Measurements from ENCODE around the gene MLKL.

The MLKL gene

GRCh38 chr16:74721716-74722115 is 21.1 kb upstream of the MLKL start:
- Histone ChIP-seq H3K4me3 (ENCODE audit: low read depth in 1 of 2, low read length in 2 of 2) (no peak overlapping the region), H3K36me3 (ENCODE audit: insufficient read depth, low read length) (no peaks in the 10 kb centered on the region), H3K27ac (ENCODE audit: low read length) (no peak overlapping the region), H4K20me1 (ENCODE audit: insufficient read depth, low read length) (no peaks in the 10 kb centered on the region), H3K27me3 (ENCODE audit: insufficient read depth, low read length, poor library complexity) (no peaks in the 10 kb centered on the region), H3K9me3 (ENCODE audit: insufficient read depth, low read length, severe bottlenecking) (peaks cover 1% of the 10 kb centered on the region), H3K4me2 (ENCODE audit: insufficient read depth, low read length) (no peak overlapping the region), H3K9ac (ENCODE audit: low read depth, low read length) (no peak overlapping the region), H3K79me2 (ENCODE audit: insufficient read depth, low read length) (no peaks in the 10 kb centered on the region), H3K4me1 (ENCODE audit: insufficient read depth, low read length) (no peaks in the 10 kb centered on the region), H2AFZ (ENCODE audit: low read depth, low read length) (no peak overlapping the region)
- ATAC-seq (ENCODE audit: insufficient read depth, low read depth) (no peak), DNase-seq (no peak)
- TF ChIP-seq CTCF (IDR thresholded peaks at IDR 0.05; ENCODE audit: borderline replicate concordance, extremely low read depth, low read length, poor library complexity, severe bottlenecking) (no peak), EZH2 (IDR thresholded peaks at IDR 0.05; ENCODE audit: borderline replicate concordance, low read depth, low read length, severe bottlenecking) (no peak)

- no peak overlapping the region for H3K4me3 ChIP-seq (ENCODE audit: low read depth in 1 of 2, low read length in 2 of 2)
- no peak overlapping the region for H3K4me2 ChIP-seq (ENCODE audit: insufficient read depth, low read length)
- H3K4me1 ChIP-seq (ENCODE audit: insufficient read depth, low read length): no peaks in the 10 kb centered on the region
- no peaks in the 10 kb centered on the region for H3K9me3 ChIP-seq (ENCODE audit: insufficient read depth, low read length, severe bottlenecking)
- no peaks in the 10 kb centered on the region for H3K79me2 ChIP-seq (ENCODE audit: insufficient read depth, low read length)
- TF ChIP-seq EZH2 (IDR thresholded peaks at IDR 0.05; ENCODE audit: borderline replicate concordance, low read depth, low read length, severe bottlenecking): no peak
- no peak for TF ChIP-seq CTCF (IDR thresholded peaks at IDR 0.05; ENCODE audit: borderline replicate concordance, extremely low read depth, low read length, poor library complexity, severe bottlenecking)
- H2AFZ ChIP-seq (ENCODE audit: low read depth, low read length): no peak overlapping the region
- H3K27me3 ChIP-seq (ENCODE audit: insufficient read depth, low read length, poor library complexity): no peaks in the 10 kb centered on the region
- H4K20me1 ChIP-seq (ENCODE audit: insufficient read depth, low read length): no peaks in the 10 kb centered on the region
- no peak overlapping the region for H3K27ac ChIP-seq (ENCODE audit: low read length)
- no peak overlapping the region for H3K9ac ChIP-seq (ENCODE audit: low read depth, low read length)
- no peak for DNase-seq
- no peak for ATAC-seq (ENCODE audit: insufficient read depth, low read depth)
- no peaks in the 10 kb centered on the region for H3K36me3 ChIP-seq (ENCODE audit: insufficient read depth, low read length)
Observed at GRCh38 chr16:74720579-74720978, 19.9 kb upstream of the MLKL start.

GRCh38 chr16:74718741-74719610 is 18.3 kb upstream of the MLKL start:
- Histone ChIP-seq H3K4me2 (ENCODE audit: insufficient read depth, low read length) (no peak overlapping the region), H3K9ac (ENCODE audit: low read depth, low read length) (no peak overlapping the region), H2AFZ (ENCODE audit: low read depth, low read length) (no peak overlapping the region), H3K27ac (ENCODE audit: low read length) (no peak overlapping the region), H3K36me3 (ENCODE audit: insufficient read depth, low read length) (no peaks in the 10 kb centered on the region), H3K9me3 (ENCODE audit: insufficient read depth, low read length, severe bottlenecking) (no peaks in the 10 kb centered on the region), H3K27me3 (ENCODE audit: insufficient read depth, low read length, poor library complexity) (no peaks in the 10 kb centered on the region), H4K20me1 (ENCODE audit: insufficient read depth, low read length) (no peaks in the 10 kb centered on the region), H3K4me3 (ENCODE audit: low read depth in 1 of 2, low read length in 2 of 2) (no peak overlapping the region), H3K4me1 (ENCODE audit: insufficient read depth, low read length) (no peaks in the 10 kb centered on the region), H3K79me2 (ENCODE audit: insufficient read depth, low read length) (no peaks in the 10 kb centered on the region)
- no peak for DNase-seq
- ATAC-seq (ENCODE audit: insufficient read depth, low read depth): no peak
- TF ChIP-seq EZH2 (IDR thresholded peaks at IDR 0.05; ENCODE audit: borderline replicate concordance, low read depth, low read length, severe bottlenecking) (no peak), CTCF (IDR thresholded peaks at IDR 0.05; ENCODE audit: borderline replicate concordance, extremely low read depth, low read length, poor library complexity, severe bottlenecking) (peak; percentile 31)
